Panc1 (cell line): ENCODE measurements around the gene MAST4. TPM values are rescaled to one million over a fixed set of nuclear protein-coding genes. Genes with fewer than 3 reads are reported as not detected.

Experiments
- ATAC-seq: fragments of 200-7000 bp; cut with Tn5 transposase; 2 replicates; pipeline ENCODE4 v1.9.1; 2020; ENCODE audit warnings: mild to moderate bottlenecking, moderate library complexity
- BruUV-seq: library from RNA; stranded (reverse); fragments of 400-500 nt; replicated peaks from 2 replicates; lab custom pipeline; 2021; lab: Mats Ljungman, UMichigan
- CTCF ChIA-PET: fragments of 300-600 bp; sonication (Branson Sonifier 250); formaldehyde crosslinking; loops from one replicate; lab custom pipeline; 2022; ENCODE audit warnings: antibody characterized with exemption; lab: Charles Lee
- POLR2A ChIA-PET: fragments of 300-600 bp; sonication (Branson Sonifier 250); formaldehyde crosslinking; loops from one replicate; lab custom pipeline; 2022; ENCODE audit warnings: antibody characterized with exemption; lab: Charles Lee
- DNase-seq: peaks from one replicate; pipeline ENCODE4 v3.0.0-alpha.2; 2010; ENCODE audit warnings: low read depth, low spot score
- H3K27ac ChIP-seq: 2 replicates; pipeline ENCODE4 v1.5.1; 2011; ENCODE audit warnings: mild to moderate bottlenecking, low read length, inconsistent platforms
- H3K27me3 ChIP-seq: fragments of 200-500 bp; sonication (Bioruptor generic); 2 replicates; pipeline ENCODE4 v1.6.0; 2014; ENCODE audit warnings: low read length, inconsistent platforms; ENCODE audit not compliant: control insufficient read depth, insufficient read depth
- H3K36me3 ChIP-seq: fragments of 200-500 bp; sonication (Bioruptor generic); 2 replicates; pipeline ENCODE4 v1.5.1; 2014; ENCODE audit warnings: inconsistent platforms, mild to moderate bottlenecking, low read length, moderate library complexity; ENCODE audit not compliant: control insufficient read depth, insufficient read depth
- H3K4me1 ChIP-seq: 2 replicates; pipeline ENCODE4 v1.5.1; 2011; ENCODE audit warnings: inconsistent platforms, mild to moderate bottlenecking, low read length, moderate library complexity; ENCODE audit not compliant: control insufficient read depth, insufficient read depth
- H3K4me3 ChIP-seq, 2 experiments: 2 replicates each; pipeline ENCODE4 v1.5.1; 2011 to 2012; ENCODE audit warnings: low read depth in 2 of 2, low read length in 2 of 2, mild to moderate bottlenecking in 2 of 2, inconsistent platforms in 1 of 2, moderate library complexity in 1 of 2
- H3K9me3 ChIP-seq: fragments of 200-500 bp; sonication (Bioruptor generic); 2 replicates; pipeline ENCODE4 v1.5.1; 2014; ENCODE audit warnings: low read depth, mild to moderate bottlenecking, inconsistent platforms, low read length, moderate library complexity; ENCODE audit not compliant: control insufficient read depth, insufficient read depth
- CTCF ChIP-seq: fragments of 450-650 bp; IDR thresholded peaks from 2 replicates; pipeline ENCODE4 v1.5.1; 2017; ENCODE audit warnings: mild to moderate bottlenecking
- POLR2AphosphoS5 ChIP-seq: IDR thresholded peaks from 2 replicates; pipeline ENCODE4 v1.6.1; 2012; ENCODE audit warnings: mild to moderate bottlenecking, low read depth, low read length, moderate library complexity
- SIN3A ChIP-seq: IDR thresholded peaks from 2 replicates; pipeline ENCODE4 v1.6.1; 2012; ENCODE audit warnings: low read depth, mild to moderate bottlenecking, low read length, moderate library complexity, borderline replicate concordance; ENCODE audit not compliant: insufficient read depth
- TCF7L2 ChIP-seq: IDR thresholded peaks from 2 replicates; pipeline ENCODE4 v1.6.1; 2011; ENCODE audit warnings: mild to moderate bottlenecking, low read depth, low read length, inconsistent platforms
- in situ Hi-C: cut with HindIII; loops from 2 replicates; pipeline ENCODE4 v1.10.0; 2016; ENCODE audit warnings: low sequenced_read_pairs, low pct_unique_long_range_greater_than_20kb
- intact Hi-C: fragments of 100-400 bp; cut with micrococcal nuclease; formaldehyde crosslinking; loops from one replicate; pipeline ENCODE4 v1.10.0; 2022; ENCODE audit not compliant: unreplicated experiment
- total RNA-seq: library from RNA; stranded (reverse); gene quantifications from one replicate; pipeline ENCODE4 v1.2.1, GENCODE V29; 2021; ENCODE audit not compliant: unreplicated experiment
- TF ChIP-seq, protein P1 (sequence below), 2 experiments: IDR thresholded peaks; 2 replicates each; pipeline ENCODE4 v1.6.1; 2011 to 2012; ENCODE audit warnings: low read depth in 2 of 2, control low read depth in 1 of 2, low read length in 1 of 2, mild to moderate bottlenecking in 1 of 2, moderate library complexity in 1 of 2; ENCODE audit not compliant: insufficient read depth in 1 of 2

Gene MAST4
- total RNA-seq, 1 experiment from 2014 or later: 1.8 TPM

DNA sequence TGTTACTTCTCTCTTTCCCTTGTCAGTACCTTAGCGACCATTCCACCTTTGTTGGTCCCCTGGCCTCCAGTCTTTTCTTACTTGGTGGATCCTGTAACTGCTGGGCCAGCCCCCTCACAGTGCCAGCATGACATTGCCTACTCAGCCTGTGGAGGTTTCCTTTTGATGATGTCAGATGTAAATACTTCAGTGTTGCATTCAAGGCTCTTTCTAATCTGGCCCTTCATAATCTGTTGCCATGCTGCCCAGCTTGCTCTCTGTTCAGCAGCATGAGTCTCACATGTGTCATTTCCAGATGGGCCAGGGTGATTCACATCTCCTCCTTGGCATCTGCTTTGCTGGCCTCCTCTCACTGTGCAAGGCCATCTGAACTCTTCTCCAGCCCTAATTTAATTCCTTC lies 57.1 kb downstream of the MAST4 start:
- TF ChIP-seq TCF7L2 (no peak), CTCF (no peak), SIN3A (no peak), POLR2AphosphoS5 (no peak)
- TF ChIP-seq, protein P1, sequence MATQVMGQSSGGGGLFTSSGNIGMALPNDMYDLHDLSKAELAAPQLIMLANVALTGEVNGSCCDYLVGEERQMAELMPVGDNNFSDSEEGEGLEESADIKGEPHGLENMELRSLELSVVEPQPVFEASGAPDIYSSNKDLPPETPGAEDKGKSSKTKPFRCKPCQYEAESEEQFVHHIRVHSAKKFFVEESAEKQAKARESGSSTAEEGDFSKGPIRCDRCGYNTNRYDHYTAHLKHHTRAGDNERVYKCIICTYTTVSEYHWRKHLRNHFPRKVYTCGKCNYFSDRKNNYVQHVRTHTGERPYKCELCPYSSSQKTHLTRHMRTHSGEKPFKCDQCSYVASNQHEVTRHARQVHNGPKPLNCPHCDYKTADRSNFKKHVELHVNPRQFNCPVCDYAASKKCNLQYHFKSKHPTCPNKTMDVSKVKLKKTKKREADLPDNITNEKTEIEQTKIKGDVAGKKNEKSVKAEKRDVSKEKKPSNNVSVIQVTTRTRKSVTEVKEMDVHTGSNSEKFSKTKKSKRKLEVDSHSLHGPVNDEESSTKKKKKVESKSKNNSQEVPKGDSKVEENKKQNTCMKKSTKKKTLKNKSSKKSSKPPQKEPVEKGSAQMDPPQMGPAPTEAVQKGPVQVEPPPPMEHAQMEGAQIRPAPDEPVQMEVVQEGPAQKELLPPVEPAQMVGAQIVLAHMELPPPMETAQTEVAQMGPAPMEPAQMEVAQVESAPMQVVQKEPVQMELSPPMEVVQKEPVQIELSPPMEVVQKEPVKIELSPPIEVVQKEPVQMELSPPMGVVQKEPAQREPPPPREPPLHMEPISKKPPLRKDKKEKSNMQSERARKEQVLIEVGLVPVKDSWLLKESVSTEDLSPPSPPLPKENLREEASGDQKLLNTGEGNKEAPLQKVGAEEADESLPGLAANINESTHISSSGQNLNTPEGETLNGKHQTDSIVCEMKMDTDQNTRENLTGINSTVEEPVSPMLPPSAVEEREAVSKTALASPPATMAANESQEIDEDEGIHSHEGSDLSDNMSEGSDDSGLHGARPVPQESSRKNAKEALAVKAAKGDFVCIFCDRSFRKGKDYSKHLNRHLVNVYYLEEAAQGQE (IDR thresholded peaks at IDR 0.05; ENCODE audit: insufficient read depth in 1 of 2, low read depth in 2 of 2, low read length in 1 of 2): no peak
- Histone ChIP-seq H3K27ac (no peak overlapping the region), H3K9me3 (no peaks in the 10 kb centered on the region), H3K27me3 (no peaks in the 10 kb centered on the region), H3K4me1 (no peaks in the 10 kb centered on the region), H3K4me3 (no peak overlapping the region), H3K36me3 (no peaks in the 10 kb centered on the region)
- no TSS peak for BruUV-seq
- DNase-seq (no peak), ATAC-seq (no peak)
- in situ Hi-C loops: no loop called here
- CTCF ChIA-PET: no interaction called here
- POLR2A ChIA-PET: no interaction called here
- intact Hi-C loops: no loop called here

- intact Hi-C loops (no loop called here), in situ Hi-C loops (no loop called here)
- TF ChIP-seq TCF7L2: no peak
- TF ChIP-seq, protein P1 (IDR thresholded peaks at IDR 0.05; ENCODE audit: insufficient read depth in 1 of 2, low read depth in 2 of 2, low read length in 1 of 2): no peak
- Histone ChIP-seq H3K4me3 (no peak overlapping the region), H3K9me3 (no peaks in the 10 kb centered on the region), H3K27me3 (no peaks in the 10 kb centered on the region), H3K36me3 (no peaks in the 10 kb centered on the region), H3K27ac (no peak overlapping the region), H3K4me1 (no peaks in the 10 kb centered on the region)
- CTCF ChIA-PET: no interaction called here
- BruUV-seq: no TSS peak
- ATAC-seq (no peak), DNase-seq (no peak)
- POLR2A ChIA-PET: no interaction called here
These were observed 59.5 kb downstream of the MAST4 start for GRCh38 chr5:66655395-66656324.
